ENCODE results near the gene DNAH12.

DNAH12 gene

GRCh38 chr3:57544181-57545125, at the start of gene DNAH12:
TSS of gene DNAH12 (minus strand) at chr3:57544344. CDS start at chr3:57542870, 1,474 bp downstream.
- no peak for DNase-seq (ENCODE audit: low read depth)

- no peak for DNase-seq (ENCODE audit: low read depth)
Measured at GRCh38 chr3:57592306-57592705, 48.2 kb upstream of the DNAH12 start.

GRCh38 chr3:57587905-57588304, 43.8 kb upstream of the DNAH12 start:
- no peak for DNase-seq (ENCODE audit: low read depth)

DNA sequence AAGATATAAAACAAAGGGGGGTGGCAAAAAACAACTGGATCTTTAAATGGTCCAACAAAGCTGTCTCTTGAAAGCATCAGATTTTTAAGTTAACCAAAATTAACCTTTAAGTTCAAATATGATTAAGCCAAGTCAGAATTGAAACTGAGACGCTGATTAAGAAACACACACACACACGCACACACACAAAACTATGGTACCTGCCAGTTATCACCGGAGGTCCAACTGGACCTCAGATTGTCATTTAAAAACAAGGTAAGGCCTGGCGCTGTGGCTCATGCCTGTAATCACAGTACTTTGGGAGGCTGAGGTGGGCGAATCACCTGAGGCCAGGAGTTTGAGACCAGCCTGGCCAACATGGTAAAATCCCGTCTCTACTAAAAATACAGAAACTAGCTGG, 42.6 kb upstream of the DNAH12 start:
- DNase-seq (ENCODE audit: low read depth): no peak

DNA sequence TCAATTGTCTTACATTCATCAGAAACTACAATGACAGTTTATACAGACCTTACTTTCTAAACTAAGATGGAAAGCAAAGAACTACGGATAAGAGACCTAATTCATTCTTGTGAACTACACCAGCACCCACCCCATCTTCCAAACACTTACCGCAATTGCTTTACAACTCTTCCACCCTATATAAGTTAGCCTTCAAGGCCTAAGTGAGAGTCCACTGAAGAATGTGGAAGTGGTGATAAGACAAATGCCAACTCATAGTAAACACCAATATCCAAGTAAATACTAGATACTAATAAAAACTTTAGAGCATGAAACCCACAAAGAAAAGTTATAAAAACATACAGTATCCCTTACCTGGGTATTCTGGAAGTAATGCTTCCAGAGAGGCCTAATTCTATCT, 39.4 kb upstream of the DNAH12 start:
- no peak for DNase-seq (ENCODE audit: low read depth)

GRCh38 chr3:57582474-57583168, 38.5 kb upstream of the DNAH12 start:
- no peak for DNase-seq (ENCODE audit: low read depth)

DNA sequence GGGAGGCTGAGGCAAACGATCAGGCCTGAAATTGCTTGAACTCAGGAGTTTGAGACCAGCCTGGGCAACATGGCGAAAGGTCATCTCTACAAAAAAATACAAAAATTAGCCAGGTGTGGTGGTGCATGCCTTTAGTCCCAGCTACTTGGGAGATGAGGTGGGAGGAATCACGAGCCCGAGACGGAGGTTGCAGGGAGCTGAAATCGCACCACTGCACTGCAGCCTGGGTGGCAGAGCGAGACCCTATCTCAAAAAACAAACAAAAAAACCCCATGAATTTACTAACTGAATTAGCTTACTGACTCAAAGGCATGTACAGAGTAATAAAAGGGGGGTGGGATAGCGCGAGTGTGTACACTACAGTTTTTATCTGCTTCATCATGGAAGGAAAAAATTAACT, 33.7 kb upstream of the DNAH12 start:
- no peak for DNase-seq (ENCODE audit: low read depth)

GRCh38 chr3:57575966-57576626, 32.0 kb upstream of the DNAH12 start:
- no peak for DNase-seq (ENCODE audit: low read depth)

DNA sequence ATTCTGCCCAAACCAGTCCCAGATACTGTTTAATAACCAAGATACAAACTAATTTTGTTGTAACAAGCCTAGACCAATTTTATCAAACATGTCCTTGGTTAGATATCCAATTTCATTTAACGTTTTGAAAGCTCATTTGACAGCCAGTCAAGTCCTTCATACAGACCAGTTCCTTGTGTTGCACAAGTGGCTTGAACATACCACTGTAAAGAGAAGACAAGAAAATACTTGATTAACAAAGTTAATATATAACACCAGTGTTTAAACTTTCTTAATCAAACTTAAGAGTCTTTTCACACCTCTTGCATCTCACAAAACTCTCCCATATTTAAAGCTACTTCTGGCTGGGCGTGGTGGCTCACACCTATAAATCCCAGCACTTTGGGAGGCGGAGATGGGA, 28.0 kb upstream of the DNAH12 start:
- DNase-seq (ENCODE audit: low read depth): no peak

DNA sequence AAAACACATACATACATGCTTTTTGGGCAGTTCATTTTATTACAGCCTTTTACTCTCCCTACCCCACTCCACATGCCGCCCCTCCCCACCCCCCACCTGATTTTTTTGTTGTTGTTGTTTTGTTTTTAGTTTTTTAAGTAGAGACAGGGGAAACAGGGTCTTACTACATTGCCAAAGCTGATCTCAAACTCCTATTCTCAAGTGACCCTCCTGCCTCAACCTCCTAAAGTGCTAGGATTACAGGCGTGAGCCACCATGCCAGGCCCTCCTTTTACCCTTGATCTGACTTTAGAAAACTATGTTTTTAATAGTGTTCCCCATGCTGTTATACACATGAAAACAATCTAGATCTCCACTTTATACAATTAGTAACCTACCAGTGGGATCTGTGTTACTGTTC, 26.7 kb upstream of the DNAH12 start:
- DNase-seq (ENCODE audit: low read depth): no peak

- DNase-seq (ENCODE audit: low read depth): no peak
Measured at GRCh38 chr3:57569859-57570450, 25.8 kb upstream of the DNAH12 start.

GRCh38 chr3:57559526-57559925, 15.4 kb upstream of the DNAH12 start:
- DNase-seq (ENCODE audit: low read depth): no peak

DNA sequence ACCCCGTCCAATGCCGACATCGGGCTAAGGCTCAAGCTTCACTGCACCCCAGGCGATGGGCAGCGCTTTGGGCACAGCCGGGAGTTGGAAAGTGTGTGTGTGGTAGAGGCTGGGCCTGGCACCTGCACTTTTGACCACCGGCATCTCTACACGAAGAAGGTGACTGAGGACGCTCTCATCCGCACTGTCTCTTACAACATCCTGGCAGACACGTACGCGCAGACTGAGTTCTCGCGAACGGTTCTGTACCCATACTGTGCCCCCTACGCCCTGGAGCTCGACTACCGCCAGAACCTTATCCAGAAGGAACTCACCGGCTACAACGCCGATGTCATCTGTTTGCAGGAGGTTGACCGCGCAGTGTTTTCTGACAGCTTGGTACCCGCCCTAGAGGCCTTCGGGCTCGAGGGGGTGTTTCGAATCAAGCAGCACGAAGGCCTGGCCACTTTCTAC, 13.0 kb upstream of the DNAH12 start:
- no peak for DNase-seq (ENCODE audit: low read depth)

- no peak for DNase-seq (ENCODE audit: low read depth)
Measured at GRCh38 chr3:57556459-57557084, 12.4 kb upstream of the DNAH12 start.

- peak; percentile 73 for DNase-seq (ENCODE audit: low read depth)
Measured at GRCh38 chr3:57555738-57556458, 11.8 kb upstream of the DNAH12 start, which contains the start of gene PDE12. TSS of gene PDE12 (plus strand) at chr3:57556274. CDS start at chr3:57556380, 106 bp downstream.

- DNase-seq (ENCODE audit: low read depth): no peak
Measured at GRCh38 chr3:57555306-57555705, 11.2 kb upstream of the DNAH12 start.

- no peak for DNase-seq (ENCODE audit: low read depth)
Measured at GRCh38 chr3:57546616-57547015, 2.5 kb upstream of the DNAH12 start.

DNA sequence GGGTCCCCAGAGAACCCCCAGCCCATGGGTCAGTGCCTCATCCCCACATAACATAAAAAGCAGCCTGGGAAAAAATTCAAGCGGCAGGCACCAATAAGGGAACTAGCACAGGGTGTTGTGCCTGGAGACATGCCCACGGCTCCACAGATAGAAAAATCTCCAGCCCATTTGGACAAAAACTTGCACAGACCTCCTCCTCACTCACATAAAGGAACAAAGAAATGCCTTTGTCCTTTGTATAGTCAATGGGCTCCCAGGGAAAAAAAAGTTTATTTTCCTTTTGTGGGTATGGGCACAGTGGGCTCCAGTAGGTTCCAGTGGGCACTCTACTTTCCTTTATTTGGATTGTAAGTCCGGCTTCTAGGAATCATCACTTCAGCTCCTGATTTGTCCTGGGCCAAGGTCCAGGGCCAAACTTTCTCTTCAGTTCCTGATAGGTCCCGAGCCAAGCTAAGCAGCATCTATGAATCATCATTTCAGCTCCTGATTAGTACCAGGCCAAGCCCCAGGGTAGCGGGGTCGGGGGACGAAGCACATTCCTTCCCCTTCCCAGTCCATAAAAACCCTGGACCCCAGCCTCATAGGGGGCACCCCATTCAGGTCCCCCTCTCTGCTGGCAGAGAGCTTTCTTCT, 1.6 kb upstream of the DNAH12 start:
- no peak for DNase-seq (ENCODE audit: low read depth)

DNA sequence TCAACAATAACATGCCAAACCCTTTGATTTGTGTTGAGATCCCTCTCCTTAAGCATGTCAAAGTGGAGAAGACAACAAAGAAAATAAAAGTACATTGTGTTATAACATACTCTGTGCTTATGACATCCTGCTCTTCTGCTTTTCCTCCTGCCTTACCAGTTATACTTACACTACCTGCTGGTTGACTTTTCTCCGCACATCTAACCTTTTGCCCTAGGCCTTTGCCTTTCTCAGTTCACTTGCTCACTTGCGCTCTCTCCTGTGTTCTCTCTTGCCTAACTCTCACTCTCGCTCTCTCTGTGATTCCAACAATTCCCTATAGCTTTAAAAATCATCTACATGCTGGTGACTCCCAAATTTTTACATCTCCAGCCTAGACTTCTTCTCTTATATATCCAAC, 5.7 kb downstream of the DNAH12 start:
- no peak for DNase-seq (ENCODE audit: low read depth)

DNA sequence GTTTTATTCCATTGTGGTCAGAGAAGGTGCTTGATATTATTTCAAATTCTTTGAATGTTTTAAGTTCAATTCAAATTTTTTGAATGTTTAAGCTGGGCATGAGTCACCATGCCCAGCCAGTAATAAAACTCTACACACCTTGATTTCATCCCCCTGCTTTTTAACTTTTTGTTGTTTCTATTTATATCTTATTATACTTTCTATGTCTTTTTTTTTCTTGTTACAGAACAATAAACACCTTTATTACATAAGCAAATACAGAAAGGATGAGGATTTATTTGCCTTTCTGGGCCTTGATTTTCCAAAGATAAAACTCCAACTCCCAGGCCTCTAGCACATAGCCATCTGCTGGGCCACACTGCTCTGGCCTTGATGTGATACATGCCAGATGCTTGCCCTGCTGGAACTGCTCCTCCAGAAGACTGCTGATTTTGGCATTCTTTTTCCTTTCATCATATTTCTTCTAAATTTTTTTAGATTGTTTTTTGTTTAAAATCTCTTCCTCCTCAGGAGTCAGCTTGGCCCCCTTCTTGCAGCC, 14.0 kb downstream of the DNAH12 start:
- DNase-seq (ENCODE audit: low read depth): no peak
